Lower lobe of right lung (tissue), 2 donors: ENCODE results near the gene GRK1. TPM values are rescaled to one million over a fixed set of nuclear protein-coding genes. Genes with fewer than 3 reads are reported as not detected.

Experiments
- ATAC-seq, 2 donors: fragments of 200-7000 bp; cut with Tn5 transposase; one replicate each; pipeline ENCODE4 v1.9.1; 2020 to 2022; ENCODE audit warnings: mild to moderate bottlenecking in 2 of 2, moderate library complexity in 2 of 2
- DNase-seq: peaks from one replicate; pipeline ENCODE4 v3.0.0-alpha.2; 2020
- H3K27ac ChIP-seq: fragments of 200-600 bp; one replicate; pipeline ENCODE4 v1.8.0; 2022
- H3K27me3 ChIP-seq: fragments of 200-600 bp; one replicate; pipeline ENCODE4 v1.8.0; 2022; ENCODE audit warnings: low read depth
- H3K36me3 ChIP-seq: fragments of 200-600 bp; one replicate; pipeline ENCODE4 v1.8.0; 2022; ENCODE audit warnings: mild to moderate bottlenecking
- H3K4me1 ChIP-seq: fragments of 200-600 bp; one replicate; pipeline ENCODE4 v1.8.0; 2022
- H3K4me3 ChIP-seq: fragments of 200-600 bp; one replicate; pipeline ENCODE4 v1.8.0; 2022; ENCODE audit warnings: mild to moderate bottlenecking
- H3K9me3 ChIP-seq: fragments of 200-600 bp; one replicate; pipeline ENCODE4 v1.8.0; 2022
- intact Hi-C: fragments of 100-400 bp; cut with DNase I; formaldehyde crosslinking; loops from one replicate; pipeline ENCODE4 v1.11.0; 2022
- long read RNA-seq: library from polyadenylated mRNA; unstranded; transcript quantifications from one replicate; pipeline ENCODE4 v2.0.0, GENCODE V29; 2021
- total RNA-seq: library from RNA; stranded (reverse); fragmentation: NEBNext Ultra II Directional; extraction: Animal tissue kit (Norgen Biotek cat#: 25700); gene quantifications from one replicate; pipeline ENCODE4 v1.2.1, GENCODE V29; 2021
- TF ChIP-seq, protein P1 (sequence below): fragments of 200-600 bp; IDR thresholded peaks from one replicate; pipeline ENCODE4 v1.8.0; 2022; ENCODE audit warnings: antibody characterized with exemption, mild to moderate bottlenecking
- donor health status: DM: no; HTN: yes; CAD: no; lungs with severe emphysema.

GRK1 gene
- not detected for total RNA-seq
- long read RNA-seq, result 0 reads

DNA sequence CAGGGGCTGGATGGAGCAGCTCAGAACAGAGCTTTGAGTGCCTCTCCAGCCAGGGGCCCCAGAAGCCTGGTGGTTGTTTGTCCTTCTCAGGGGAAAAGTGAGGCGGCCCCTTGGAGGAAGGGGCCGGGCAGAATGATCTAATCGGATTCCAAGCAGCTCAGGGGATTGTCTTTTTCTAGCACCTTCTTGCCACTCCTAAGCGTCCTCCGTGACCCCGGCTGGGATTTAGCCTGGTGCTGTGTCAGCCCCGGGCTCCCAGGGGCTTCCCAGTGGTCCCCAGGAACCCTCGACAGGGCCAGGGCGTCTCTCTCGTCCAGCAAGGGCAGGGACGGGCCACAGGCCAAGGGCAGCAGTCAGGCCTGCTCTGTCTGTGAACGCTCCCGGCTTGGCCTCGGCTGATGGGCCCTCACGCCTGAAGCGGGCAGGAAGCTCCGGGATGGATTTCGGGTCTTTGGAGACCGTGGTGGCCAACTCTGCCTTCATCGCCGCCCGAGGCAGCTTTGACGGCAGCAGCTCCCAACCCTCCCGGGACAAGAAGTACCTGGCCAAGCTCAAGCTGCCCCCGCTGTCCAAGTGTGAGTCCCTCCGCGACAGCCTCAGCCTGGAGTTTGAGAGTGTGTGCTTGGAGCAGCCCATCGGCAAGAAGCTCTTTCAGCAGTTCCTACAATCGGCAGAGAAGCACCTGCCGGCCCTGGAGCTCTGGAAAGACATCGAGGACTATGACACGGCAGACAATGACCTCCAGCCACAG, at the start of gene GRK1:
Gene GRK1, plus strand, starts transcription at position 269 of the 751 bp plus-strand sequence. Its CDS starts 168 bp downstream, at position 437.
- Histone ChIP-seq H3K9me3 (no peaks in the 10 kb centered on the region), H3K36me3 (no peaks in the 10 kb centered on the region), H3K4me1 (no peaks in the 10 kb centered on the region), H3K4me3 (no peak within 1 kb of the TSS), H3K27ac (no peak within 1 kb of the TSS), H3K27me3 (no peaks in the 10 kb centered on the region)
- ATAC-seq, result no peak
- TF ChIP-seq, protein P1, sequence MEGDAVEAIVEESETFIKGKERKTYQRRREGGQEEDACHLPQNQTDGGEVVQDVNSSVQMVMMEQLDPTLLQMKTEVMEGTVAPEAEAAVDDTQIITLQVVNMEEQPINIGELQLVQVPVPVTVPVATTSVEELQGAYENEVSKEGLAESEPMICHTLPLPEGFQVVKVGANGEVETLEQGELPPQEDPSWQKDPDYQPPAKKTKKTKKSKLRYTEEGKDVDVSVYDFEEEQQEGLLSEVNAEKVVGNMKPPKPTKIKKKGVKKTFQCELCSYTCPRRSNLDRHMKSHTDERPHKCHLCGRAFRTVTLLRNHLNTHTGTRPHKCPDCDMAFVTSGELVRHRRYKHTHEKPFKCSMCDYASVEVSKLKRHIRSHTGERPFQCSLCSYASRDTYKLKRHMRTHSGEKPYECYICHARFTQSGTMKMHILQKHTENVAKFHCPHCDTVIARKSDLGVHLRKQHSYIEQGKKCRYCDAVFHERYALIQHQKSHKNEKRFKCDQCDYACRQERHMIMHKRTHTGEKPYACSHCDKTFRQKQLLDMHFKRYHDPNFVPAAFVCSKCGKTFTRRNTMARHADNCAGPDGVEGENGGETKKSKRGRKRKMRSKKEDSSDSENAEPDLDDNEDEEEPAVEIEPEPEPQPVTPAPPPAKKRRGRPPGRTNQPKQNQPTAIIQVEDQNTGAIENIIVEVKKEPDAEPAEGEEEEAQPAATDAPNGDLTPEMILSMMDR, result no peak
- intact Hi-C loops, result no loop called here
- peak; percentile 36 for DNase-seq

DNA sequence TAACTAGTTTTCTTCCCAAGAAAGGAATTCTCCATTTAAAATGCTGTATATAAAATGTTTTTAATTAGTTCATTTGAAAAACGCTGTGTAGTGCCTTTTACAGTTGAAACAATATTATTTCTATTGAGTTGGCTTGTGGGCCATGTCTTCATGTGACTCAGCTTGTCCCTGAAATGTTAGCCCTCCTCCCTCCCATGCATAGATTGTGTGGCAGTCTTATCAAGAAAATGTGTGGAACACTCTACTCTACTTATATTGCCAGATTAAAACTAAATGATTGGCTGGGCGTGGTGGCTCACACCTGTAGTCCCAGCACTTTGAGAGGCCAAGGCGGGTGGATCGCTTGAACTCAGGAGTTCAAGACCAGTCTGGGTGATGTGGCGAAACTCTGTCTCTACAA, 49.1 kb upstream of the GRK1 start:
- DNase-seq, result no peak
- H3K36me3 ChIP-seq, result peaks cover 8% of the 10 kb centered on the region

DNA sequence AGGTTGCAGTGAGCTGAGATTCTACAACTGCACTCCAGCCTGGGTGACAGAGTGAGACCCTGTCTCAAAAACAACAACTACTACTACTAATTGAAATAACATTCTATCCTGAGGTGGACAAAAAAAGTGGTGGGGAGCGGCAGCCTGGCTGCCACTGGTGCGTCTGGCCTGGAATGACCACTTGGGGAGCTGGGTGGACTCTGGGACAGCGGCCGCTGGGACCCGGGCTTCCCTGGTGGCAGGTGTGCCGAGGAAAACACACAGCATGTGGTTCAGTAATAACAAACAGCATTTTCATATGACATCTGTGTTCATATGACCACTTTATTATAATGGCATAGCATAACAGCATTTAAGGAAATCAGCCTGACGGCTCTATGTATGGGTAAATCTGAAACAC, 48.6 kb upstream of the GRK1 start:
- TF ChIP-seq, protein P1, result no peak
- H3K36me3 ChIP-seq, result peaks cover 10% of the 10 kb centered on the region
- no peak overlapping the region for H3K27ac ChIP-seq
- H3K27me3 ChIP-seq, result no peaks in the 10 kb centered on the region
- ATAC-seq, result no peak
- intact Hi-C loops, result no loop called here
- H3K9me3 ChIP-seq, result no peaks in the 10 kb centered on the region
- no peak for DNase-seq
- no peaks in the 10 kb centered on the region for H3K4me1 ChIP-seq
- no peak overlapping the region for H3K4me3 ChIP-seq

More for the DNA sequence above, 49.1 kb upstream of the GRK1 start:
- Histone ChIP-seq H3K4me3 (no peak overlapping the region), H3K27me3 (no peaks in the 10 kb centered on the region), H3K9me3 (no peaks in the 10 kb centered on the region), H3K27ac (no peak overlapping the region), H3K4me1 (no peaks in the 10 kb centered on the region)
- TF ChIP-seq, protein P1, result no peak
- intact Hi-C loops, result no loop called here
- ATAC-seq, result no peak

DNA sequence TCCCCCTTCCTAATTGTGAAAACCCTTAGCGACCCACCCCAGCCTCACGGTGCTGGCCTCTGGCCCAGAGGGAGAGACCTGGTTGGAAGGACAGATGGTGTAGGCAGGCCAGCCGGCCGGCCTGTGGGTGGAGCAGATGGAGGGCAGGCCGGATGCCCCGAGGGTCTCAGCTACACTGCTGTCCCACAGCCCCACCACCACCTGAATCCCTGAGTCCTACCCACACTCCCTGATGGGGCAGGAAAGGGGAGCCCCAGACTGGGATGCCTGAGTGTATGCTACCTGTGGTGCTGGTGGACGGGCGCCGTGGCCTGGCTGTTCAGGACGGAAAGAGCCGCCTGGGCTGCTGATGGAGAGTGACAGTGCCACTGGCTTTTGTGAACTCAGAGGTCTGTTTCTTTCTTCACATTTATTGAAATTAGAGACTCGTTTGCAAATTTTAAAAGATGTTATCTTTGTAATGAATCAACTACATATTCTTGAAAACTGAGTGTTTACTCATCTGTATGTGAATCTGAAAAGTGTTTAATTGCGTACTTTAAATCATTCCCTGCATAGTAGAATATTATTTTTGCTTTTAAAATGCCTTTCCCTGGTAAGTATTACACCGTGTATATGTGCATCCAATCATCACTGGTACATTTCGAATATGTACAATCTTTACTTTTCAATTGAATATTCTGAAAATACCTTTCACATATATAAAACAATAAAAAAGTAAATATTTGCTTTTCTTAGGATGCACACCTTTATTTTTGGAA, 46.8 kb upstream of the GRK1 start:
- Histone ChIP-seq H3K4me1 (no peaks in the 10 kb centered on the region), H3K36me3 (peaks cover 10% of the 10 kb centered on the region), H3K9me3 (no peaks in the 10 kb centered on the region), H3K27ac (no peak overlapping the region), H3K27me3 (no peaks in the 10 kb centered on the region), H3K4me3 (no peak overlapping the region)
- DNase-seq, result peak; percentile 27
- ATAC-seq, result no peak
- intact Hi-C loops, result no loop called here
- TF ChIP-seq, protein P1, result no peak

DNA sequence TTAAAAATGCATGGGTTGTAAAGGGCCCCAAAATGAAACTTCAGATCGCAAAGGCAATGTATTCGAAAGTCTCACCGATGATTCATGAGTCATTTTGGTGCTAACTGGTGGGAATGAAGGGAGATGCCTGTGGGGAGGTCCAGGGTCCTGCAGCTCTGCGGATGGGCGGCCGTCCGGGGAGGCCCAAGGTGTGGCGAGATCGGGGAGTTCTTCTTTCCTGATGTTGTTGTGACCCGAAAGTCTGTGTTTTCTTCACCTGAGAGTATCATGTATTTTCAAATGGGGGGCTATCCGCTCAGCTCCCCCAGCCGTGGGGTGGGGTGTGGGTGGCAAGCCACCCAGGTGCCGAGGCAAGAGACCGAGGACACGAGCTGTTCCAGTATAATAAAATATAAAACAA, 46.0 kb upstream of the GRK1 start:
- DNase-seq, result peak; percentile 20
- H3K27me3 ChIP-seq, result no peaks in the 10 kb centered on the region
- ATAC-seq, result no peak
- no peaks in the 10 kb centered on the region for H3K4me1 ChIP-seq
- TF ChIP-seq, protein P1, result no peak
- no peak overlapping the region for H3K4me3 ChIP-seq
- no peaks in the 10 kb centered on the region for H3K9me3 ChIP-seq
- no peak overlapping the region for H3K27ac ChIP-seq
- peaks cover 10% of the 10 kb centered on the region for H3K36me3 ChIP-seq
- intact Hi-C loops, result no loop called here
